GM20000 (cell line): ENCODE data around the gene LY6G6F.
A peak's percentile ranks its signal among the peaks of the same experiment; 100 is the strongest.

Source experiments
- DNase-seq: peaks from one replicate; pipeline ENCODE4 v3.0.0; 2012; ENCODE audit warnings: low spot score
- CTCF ChIP-seq: IDR thresholded peaks from 2 replicates; pipeline ENCODE4 v1.5.1; 2012; ENCODE audit warnings: mild to moderate bottlenecking, control low read depth; ENCODE audit errors: extremely low read depth, missing control alignments

LY6G6F gene

GRCh38 chr6:31706599-31706998, at the start of gene LY6G6F:
TSS of gene LY6G6F (plus strand) at chr6:31706866. CDS start at chr6:31706907, 41 bp downstream.
- no peak for TF ChIP-seq CTCF
- DNase-seq = no peak

- no peak for TF ChIP-seq CTCF
- DNase-seq = no peak
Observed at GRCh38 chr6:31657406-31658157, 49.1 kb upstream of the LY6G6F start.

GRCh38 chr6:31658158-31658688, 48.4 kb upstream of the LY6G6F start:
- DNase-seq = no peak
- TF ChIP-seq CTCF = no peak

- no peak for TF ChIP-seq CTCF
- no peak for DNase-seq
Observed at GRCh38 chr6:31658983-31659648, 47.5 kb upstream of the LY6G6F start.

- peak; percentile 41 for DNase-seq
- TF ChIP-seq CTCF = no peak
Observed at GRCh38 chr6:31659649-31660380, 46.9 kb upstream of the LY6G6F start.

- DNase-seq = peak; percentile 88
Observed at GRCh38 chr6:31660381-31661261, 46.0 kb upstream of the LY6G6F start, which contains the start of gene C6orf47. TSS of gene C6orf47 (minus strand) at chr6:31660778. CDS start at chr6:31659947, 831 bp downstream.

More at GRCh38 chr6:31660381-31661261, 46.0 kb upstream of the LY6G6F start, which contains the start of gene C6orf47:
- TF ChIP-seq CTCF = no peak
